SK-N-DZ (cell line): ENCODE results near the gene SLC37A1.

Source experiments
- DNase-seq: peaks from one replicate; pipeline ENCODE4 v3.0.0-alpha.2; 2015; ENCODE audit warnings: low spot score

The SLC37A1 gene

DNA sequence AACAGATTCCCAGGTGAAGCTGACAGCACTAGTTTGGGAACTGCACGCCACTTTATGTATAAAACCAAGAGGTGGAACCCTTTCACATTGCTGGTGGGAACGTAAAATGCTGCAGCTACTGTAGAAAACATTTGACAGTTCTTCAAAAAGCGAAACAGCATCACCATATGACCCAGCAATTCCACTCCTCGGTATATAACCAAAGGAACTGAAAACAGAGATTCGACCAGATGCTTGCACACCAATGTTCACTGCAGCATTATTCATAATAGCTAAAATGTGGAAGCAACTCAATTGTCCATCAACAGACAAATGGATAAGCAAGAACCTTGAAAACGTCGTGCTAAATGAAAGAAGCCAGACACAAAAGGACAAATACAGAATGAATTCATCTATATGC, 35.1 kb upstream of the SLC37A1 start:
- DNase-seq = no peak

DNA sequence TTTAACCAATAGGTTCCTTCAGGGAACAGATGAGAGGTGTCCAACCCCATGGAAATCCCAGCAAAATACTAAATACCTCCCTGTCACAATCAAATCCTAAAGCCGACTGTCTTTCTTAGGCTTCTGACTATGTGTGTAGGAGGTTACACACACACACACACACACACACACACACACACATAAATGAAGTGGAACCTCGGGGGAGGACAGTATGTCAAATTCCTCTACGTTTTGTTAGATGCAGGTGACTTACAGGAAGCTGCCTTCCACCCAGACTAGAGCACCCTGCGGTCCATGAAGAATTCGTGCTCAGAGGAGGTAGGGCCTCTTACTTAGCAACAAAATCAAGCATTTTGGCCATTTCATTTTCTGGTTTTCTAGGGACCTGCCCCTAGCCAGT, 34.1 kb upstream of the SLC37A1 start:
- DNase-seq = no peak

DNA sequence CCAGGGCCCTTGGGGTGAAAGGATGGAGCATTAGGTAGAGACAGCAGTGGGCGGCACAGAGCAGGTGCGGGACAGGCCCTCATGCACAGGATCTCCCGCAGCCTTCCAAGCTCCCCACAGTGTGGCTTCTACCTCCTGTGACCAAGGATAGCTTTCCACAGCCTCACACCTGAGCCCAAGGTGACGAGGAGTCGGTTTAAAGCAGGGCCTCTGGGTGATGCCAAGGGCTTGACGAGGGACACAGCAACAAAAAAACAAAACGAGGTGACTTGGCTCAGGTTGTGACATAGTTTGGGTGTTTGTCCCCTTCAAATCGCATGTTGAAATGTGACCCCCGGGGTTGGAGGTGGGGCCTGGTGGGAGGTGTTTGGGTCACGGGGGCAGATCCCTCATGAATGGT, 32.9 kb upstream of the SLC37A1 start:
- no peak for DNase-seq

DNA sequence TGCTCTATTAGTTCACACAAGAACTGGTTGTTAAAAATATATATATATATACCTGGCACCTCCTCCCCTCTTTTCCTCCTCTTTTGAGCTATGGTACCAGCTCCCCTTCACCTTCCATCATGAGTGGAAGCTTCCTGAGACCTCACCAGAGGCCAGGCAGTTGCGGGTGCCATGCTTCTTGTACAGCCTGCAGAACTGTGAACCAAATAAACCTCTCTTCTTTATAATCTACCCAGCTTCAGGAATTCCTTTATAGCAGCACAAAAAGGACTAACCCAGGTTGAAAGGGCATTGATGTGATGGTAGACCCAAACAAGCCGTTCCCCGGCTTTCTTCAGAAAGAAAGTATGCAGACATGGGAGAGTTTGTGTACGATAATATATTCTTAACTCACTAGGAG, 32.5 kb upstream of the SLC37A1 start:
- DNase-seq = no peak

DNA sequence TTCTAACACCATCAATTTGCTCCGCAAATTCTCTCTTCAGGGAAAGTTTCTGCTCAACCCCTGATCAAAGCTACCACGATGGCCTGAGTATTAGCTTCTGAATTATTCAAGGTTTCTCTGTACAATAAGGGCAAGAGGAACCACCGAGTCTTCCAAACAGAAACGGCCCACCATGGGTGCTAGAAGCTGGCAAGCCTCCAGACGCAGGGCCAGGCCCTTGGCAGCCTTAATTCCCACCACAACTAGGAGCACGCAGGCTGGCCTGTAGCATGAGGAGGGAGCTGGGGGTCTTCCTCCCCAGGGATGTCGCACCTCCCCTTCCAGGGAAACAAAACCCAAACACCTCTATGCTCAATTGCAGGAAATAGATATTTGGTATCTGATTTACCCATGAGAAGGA, 28.7 kb upstream of the SLC37A1 start:
- DNase-seq = no peak

DNA sequence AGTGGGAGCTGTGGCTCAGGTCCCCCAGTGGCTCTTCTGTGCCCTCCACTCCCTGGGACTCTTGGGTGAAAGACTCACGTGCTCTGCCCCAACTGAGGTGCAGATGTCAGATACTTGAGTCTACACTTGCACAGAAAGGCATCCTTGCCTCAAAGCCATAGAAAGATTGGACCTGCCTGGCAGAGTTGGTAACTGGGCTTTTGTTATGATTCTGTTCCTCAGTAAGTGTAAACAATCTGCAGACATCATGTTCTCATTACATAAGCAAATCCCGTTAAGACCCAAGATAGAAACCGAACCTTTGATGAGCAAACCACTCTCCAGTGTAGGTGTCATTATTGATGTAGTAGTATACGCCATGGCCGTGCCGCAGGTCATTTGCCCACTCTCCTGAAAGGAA, 27.6 kb upstream of the SLC37A1 start:
- DNase-seq = no peak

DNA sequence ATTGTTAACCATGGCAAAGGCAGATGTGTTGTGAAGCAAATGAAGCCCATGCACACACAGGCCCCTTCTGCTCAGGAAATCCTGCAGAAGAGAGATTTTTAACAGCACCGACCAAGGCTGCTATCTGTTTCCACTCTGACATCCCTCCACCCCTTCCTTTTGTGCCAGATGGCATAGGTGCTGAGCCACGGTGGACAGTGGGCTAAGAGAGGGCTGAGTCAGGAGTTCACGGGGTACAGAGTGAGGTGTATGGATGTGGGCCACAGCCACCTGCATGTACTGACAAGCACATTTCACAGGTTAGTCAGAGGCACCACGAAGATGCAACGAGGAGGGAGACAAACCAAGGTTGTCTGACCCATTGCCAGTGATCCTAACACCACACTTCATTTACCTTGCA, 27.1 kb upstream of the SLC37A1 start:
- no peak for DNase-seq

DNA sequence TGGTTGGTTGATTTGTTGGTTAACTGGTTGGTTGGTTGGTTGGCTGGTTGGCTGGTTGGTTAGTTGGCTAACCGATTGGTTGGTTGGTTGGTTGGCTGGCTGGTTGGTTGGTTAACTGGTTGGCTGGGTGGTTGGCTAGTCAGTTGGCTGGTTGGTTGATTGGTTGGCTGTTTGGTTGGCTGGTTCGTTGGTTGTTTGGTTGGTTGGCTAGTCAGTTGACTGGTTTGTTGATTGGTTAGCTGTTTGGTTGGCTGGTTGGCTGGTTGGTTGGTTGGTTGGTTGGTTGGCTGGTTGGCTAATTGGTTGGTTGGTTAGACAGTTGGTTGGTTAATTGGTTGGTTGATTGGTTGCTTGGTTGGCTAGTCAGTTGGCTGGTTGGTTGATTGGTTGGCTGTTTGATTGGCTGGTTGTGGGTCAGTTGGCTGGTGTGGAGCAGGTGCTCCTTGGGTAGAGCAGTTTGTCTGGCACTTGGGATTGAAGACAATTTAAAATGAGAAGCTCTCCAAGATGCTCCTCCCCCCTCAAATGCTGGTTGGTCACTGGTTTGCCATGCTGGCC, 24.6 kb upstream of the SLC37A1 start:
- DNase-seq = no peak

DNA sequence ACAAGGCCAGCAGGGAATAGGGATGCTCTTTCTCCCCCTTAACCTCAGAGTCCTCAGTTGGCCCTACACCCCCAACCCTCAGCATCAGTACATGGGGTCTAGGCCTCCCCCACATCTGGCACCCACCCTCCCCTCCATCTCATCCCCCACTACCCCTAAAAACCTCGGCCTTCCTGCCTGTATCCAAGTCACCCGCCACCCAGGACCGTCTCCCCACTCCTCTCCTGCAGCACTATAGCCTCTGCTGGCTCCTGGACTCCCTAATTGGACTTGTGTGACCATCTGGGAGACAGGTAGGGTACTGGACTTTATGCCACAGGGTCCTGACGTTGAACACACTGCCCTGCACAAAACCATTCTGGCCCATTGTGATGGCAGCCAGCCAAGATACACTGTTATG, 23.7 kb upstream of the SLC37A1 start:
- DNase-seq = no peak

DNA sequence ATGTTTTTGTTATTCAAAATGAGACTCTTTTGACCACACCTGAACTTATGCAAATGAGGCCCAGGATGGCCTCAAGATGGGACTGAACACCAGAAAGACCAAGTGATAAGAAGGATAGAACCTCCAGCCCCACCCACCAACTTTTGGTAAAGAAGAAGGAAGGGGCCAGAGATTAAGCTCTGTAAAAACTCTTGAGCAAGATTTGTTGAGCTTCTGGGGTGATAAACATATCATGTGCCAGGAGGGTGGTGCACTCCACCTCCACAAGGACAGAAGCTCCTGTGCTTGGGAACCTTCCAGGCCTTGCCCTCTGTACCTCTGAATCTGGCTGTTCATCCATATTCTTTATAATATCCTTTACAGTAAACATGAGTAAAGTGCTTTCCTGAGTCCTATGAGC, 22.9 kb upstream of the SLC37A1 start:
- DNase-seq = no peak

DNA sequence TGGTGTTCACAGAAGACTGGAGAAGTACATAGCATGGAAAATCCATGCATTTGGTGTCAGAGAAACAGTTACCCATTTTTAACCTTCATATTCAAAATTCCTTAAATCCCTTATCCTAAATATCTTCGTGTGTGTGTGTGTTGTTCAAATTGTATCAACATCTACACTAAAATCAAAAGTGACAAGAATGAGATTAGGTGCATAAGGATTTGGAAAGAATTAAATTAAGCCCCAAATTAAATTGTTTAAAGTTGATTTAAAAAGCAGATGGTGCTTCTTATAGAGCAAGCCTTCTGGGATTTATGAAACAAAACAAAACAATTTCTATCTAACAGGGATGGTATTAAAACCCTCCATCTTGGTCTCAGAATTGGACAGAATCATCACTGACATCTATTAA, 22.3 kb upstream of the SLC37A1 start:
- peak; percentile 72 for DNase-seq

DNA sequence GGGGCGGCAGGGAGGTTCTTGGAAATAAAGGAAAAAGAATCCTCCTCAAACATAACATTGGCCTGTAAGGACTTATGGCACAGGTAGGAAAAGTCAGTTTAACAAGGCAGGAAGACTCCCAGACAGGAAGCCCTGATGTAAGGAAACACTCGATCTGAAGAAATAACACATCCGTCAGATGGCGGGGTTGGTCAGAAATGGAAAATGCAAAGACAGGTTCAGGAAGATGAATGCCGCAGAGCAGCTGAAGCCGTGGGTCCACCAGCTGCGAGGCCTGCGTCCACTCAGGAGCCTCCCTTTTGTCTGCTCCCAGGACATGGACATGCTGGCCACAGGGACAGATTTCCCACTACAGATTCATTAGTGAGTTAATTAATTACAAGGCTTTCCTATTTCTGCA, 21.5 kb upstream of the SLC37A1 start:
- DNase-seq = no peak

DNA sequence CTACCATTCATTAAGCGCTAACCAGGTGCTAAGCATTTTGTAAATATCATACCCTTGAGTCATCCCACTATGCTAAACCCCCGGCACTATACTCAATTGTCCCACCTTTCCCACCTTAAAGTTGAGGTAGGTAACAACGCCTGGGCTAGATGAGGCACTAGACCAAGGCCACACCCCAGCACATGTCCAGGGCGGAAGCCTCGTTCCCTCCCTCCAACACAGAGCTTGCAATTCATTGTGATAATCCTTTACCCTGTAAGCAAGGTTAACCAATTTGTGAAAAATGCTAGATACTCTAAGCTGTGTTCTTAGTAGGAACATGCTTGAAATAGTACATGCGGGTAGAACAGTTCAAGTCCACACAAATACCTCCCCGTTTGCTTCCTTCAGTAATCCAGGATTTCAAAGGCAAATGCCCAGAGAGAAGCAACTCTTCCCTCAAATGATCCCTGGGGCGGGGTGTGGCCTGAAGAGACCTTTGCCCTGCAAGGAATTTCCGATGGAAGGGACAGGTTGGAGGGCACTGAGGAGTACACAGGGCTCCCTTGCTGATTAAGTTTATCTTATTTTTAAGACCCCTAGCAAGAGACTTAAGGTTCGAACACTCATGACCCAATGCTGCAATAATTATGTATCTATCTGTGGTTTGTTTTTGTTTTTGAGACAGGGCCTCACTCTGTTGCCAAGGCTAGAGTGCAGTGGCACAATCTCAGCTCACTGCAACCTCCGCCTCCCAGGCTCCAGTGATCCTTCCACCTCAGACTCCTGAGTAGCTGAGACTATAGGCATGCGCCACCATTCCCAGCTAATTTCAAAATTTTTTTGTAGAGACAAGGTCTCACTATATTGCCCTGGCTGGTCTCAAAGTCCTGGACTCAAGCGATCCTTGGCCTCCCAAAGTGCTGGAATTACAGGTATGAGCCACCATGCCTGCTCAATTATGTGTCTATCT, 20.3 kb upstream of the SLC37A1 start:
- DNase-seq = no peak

DNA sequence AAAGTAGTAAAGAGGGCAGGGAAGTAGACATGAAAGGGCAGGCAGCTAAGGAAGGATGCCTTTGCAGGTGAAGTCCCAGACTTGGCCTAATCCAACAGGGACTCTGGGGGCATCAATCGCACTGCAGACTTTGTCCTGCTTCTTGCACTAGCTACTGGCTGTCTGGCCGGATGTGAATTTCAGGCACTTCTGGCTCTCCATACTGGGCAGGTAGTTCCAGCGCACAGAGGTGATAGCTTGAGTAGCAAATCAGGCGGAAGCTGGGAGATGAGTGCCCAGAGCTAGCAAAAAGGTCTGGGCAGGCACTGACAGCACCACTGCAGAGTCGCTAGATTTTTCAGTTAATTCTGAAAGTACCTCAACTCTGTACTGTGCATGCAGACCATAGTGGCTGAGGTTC, 18.6 kb upstream of the SLC37A1 start:
- no peak for DNase-seq

DNA sequence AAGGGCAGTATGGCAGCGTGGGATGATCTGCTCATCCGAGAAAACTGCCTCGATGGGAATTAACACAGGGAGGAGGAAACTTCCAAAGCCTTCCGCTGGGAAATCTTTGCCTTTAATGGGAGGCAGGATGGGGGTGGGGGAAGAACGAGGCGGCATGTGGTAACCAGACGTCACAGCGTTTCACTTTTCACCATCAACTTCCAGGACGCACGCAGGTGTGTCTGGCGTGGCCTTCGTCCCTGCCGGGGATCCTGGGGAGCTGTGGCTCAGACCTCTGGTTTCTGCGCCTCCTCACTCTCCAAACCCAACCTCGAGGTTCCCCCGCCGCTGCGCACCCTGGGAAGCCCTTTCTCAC, 17.9 kb upstream of the SLC37A1 start:
- DNase-seq = no peak

DNA sequence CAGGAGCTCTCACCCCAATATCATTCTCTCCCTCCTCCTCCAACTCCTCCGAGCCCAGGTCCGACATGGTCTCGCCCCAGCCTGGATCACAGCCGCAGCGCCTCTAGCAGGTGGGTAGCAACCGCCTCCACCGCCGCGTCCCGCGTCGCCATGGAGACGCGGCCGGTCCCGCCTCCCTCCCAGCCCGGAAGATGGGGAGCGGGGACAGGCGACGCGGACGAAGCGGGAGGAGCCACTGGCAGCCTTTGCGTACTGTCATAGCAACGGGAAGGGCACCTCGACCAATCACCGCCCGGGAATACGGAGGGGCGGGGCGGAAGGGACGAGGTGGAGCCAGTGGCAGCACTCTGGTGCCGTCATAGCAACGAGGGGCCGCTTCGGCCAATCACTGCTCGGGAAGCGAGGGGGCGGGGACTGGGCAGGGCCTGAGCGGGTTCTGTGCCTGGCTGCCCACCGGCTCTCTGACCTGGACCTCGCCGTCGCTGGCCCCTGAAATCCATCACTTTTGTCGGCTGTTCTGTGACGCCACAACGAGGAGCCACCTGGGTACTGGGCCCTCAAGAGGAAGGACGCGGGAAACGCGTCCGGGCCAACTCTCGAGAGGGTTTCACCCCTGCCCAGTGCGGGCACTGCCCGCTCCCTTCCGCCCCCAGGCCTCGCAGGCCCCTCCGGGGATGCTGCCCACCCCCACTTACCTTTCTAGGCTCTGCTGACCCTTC, 17.4 kb upstream of the SLC37A1 start, which contains the start of gene RSPH1:
Gene RSPH1 (minus strand): TSS at position 105 of the 719 bp plus-strand sequence. CDS start 38 bp downstream, at position 67.
- peak; percentile 97 for DNase-seq

DNA sequence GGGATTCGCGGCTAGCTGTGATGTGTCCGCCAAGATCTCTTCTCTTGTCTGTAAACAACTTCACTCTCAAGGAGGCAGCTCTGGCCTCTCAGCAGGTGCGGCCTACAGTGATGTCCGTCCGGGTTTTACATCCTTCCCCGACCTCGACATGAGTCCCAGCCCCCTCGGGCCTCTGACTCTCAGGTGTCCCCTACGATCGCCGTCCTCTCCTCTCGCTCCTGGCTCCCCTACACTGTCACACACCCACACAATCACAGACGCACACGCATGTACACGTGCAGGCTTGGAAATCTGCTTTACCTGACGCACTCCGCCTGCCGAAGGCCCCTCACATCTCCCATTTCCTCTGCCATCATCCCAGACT, 16.8 kb upstream of the SLC37A1 start:
- DNase-seq = peak; percentile 44

DNA sequence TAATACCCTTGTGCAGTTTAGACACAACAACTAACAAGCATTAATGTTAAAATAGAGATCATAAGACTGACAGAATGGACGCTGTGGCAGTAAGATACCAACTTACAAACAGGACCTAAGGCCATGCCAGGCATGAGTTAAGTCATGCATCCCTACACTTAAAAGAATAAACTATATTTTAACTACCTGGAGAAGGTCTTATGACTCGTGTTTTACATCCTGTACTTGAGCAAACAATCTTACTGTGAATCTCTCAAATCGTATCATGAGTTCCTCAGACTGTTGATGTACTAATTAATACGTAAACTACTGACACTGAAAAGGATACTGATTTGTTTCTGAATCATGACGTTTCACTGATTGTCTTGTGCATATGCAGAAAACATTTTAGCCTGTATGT, 15.6 kb upstream of the SLC37A1 start:
- DNase-seq = no peak

DNA sequence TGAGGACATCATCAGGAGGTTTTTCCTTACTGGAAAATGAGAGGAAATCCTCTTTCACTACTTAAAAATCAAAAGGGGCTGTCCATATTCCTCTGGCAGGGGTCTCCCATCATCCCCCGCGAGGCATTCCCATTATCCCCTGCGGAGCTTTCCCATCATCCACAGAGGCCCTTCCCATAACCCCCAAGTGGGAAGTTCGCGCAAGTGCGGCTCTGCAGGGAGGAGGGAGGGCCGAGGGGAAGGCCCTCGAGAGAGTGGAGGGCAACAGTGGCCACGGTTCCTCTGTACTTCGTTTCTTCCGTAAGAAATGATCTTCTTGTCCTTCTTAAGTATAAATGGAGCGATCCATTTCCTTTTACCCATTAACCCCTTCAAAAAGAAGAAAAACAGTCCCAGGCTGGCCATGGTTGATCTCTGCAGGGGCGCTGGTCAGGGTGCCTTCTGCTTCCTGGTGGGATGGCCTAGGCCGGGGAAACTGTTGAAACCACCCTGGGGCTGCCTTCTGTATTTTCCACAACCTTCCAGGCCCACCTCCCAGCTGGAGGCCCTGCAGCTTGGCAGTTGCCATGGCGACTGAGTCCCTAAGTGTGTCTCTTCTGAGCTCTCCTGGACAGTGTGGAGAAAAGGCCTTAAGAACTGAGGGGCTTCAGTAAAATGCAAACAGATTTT, 14.1 kb upstream of the SLC37A1 start:
- peak; percentile 41 for DNase-seq

DNA sequence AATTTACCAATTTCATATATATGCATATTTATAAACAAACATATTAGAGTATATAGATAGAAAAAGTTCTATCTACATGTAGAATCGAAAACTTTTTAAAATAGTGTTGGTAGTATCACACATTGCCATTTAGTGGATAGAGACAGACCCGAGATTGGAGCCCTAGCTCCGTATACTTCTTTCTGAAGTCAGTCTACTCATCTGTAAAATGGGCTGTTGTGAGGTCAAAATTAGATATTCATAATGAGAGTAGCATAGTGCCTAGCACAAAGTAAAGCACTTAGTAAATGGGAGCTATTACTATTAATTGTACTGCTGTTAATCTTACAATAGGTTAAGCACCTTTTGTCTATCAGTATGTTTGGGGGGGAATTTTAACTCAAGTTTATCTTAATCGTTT, 13.4 kb upstream of the SLC37A1 start:
- DNase-seq = no peak

DNA sequence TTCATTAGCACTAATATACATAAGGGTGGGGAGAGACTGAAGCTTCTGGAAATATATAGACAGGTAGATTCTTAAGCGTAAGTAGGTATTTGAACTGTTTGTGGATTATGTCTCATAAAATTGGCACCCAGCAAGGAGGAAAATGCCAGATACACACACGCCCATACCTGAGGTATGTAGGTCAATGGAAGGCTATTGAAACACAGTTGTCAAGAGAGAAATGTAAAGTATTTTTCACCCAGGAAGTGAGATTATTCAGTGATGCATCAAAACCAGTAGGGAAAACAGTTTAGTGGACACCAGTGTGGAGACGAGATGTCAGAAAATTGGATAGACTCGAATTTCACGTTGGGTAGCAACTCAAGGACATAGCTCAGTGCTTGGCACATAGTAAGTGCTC, 12.9 kb upstream of the SLC37A1 start:
- DNase-seq = no peak

DNA sequence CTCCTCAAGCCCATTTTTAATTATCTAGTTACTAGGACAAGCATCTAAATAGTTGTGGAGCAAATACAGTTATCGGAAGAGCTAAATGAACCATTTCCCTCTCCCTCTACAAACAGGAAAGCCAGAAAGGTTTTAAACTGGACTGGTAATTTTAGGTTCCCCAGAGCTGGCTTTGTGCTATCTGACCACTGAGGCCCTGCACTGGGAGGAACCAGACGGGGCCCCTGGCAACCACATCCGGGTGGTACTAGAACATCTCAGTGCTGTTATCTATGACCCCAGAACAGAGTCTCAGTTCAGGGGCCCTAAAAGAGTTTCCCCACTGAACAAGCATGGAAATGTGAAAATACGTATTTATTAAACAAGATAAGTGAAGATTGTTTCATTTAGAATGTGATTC, 9.9 kb upstream of the SLC37A1 start:
- no peak for DNase-seq
